ENCODE results near the gene PCDHGA9.
A peak's percentile ranks its signal among the peaks of the same experiment; 100 is the strongest.

PCDHGA9 gene

DNA sequence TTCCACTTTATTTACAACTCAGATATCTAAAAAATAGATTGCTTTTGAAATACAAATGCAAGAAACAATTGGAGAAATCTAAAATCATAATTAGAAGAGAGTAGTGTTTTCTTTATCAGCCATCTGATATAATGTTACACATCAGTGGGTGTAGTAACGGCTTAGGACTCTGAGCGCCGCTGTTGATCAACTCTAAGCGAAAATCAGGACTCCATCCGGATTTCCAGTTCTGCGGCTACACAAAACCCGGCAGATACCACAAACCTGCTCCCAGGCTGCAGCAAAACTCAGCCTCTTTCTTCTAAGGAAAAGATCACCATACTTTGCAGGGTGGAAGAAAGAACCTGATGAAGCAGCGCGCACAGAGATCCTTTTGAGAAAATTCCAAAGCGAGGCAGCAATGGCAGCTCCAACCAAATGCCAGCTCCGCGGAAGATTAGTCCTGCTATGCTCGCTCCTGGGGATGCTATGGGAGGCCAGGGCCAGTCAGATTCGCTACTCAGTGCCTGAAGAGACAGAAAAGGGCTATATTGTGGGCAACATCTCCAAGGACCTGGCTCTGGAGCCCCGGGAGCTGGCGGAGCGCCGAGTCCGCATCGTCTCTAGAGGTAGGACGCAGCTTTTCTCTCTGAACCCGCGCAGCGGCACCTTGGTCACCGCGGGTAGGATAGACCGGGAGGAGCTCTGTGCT, at the start of gene PCDHGA9:
TSS of gene PCDHGA9 (plus strand) at position 226 of the 691 bp plus-strand sequence. CDS start at position 401, 175 bp downstream.
- DNase-seq (ENCODE audit: low spot score): no peak
- Histone ChIP-seq H3K27ac (no peak within 1 kb of the TSS), H3K4me3 (peak within 1 kb of the TSS; percentile 53)
- TF ChIP-seq, protein P1, sequence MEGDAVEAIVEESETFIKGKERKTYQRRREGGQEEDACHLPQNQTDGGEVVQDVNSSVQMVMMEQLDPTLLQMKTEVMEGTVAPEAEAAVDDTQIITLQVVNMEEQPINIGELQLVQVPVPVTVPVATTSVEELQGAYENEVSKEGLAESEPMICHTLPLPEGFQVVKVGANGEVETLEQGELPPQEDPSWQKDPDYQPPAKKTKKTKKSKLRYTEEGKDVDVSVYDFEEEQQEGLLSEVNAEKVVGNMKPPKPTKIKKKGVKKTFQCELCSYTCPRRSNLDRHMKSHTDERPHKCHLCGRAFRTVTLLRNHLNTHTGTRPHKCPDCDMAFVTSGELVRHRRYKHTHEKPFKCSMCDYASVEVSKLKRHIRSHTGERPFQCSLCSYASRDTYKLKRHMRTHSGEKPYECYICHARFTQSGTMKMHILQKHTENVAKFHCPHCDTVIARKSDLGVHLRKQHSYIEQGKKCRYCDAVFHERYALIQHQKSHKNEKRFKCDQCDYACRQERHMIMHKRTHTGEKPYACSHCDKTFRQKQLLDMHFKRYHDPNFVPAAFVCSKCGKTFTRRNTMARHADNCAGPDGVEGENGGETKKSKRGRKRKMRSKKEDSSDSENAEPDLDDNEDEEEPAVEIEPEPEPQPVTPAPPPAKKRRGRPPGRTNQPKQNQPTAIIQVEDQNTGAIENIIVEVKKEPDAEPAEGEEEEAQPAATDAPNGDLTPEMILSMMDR (IDR thresholded peaks at IDR 0.05): no peak

DNA sequence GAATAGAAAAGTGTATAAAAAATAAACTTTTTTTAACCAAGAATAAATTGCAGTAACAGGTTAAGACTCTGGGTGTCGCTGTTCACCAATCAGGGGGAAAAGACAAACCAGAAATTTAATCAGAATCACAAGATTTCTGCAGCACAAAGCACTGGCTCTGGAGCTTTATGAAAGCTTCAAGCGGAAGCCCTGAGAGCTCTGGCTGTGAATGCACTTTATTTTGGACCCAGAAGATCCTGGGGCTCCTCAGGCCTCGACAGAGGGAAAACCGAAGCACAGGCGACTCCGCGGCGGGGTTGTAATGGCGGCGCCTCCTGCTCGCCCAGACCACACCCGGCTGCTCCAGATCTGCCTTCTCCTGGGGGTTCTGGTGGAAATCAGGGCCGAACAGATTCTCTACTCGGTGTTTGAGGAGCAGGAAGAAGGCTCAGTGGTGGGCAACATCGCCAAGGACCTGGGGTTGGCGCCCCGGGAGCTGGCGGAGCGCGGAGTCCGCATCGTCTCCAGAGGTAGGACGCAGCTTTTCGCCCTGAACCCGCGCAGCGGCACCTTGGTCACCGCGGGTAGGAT, 47.6 kb upstream of the PCDHGA9 start, which contains the start of gene PCDHGA4:
TSS of gene PCDHGA4 (plus strand) at position 122 of the 570 bp plus-strand sequence. CDS start at position 209, 87 bp downstream.
- H3K4me3 ChIP-seq: peak within 1 kb of the TSS; percentile 60
- TF ChIP-seq, protein P1 (IDR thresholded peaks at IDR 0.05): no peak
- DNase-seq (ENCODE audit: low spot score): no peak
- H3K27ac ChIP-seq: no peak within 1 kb of the TSS

DNA sequence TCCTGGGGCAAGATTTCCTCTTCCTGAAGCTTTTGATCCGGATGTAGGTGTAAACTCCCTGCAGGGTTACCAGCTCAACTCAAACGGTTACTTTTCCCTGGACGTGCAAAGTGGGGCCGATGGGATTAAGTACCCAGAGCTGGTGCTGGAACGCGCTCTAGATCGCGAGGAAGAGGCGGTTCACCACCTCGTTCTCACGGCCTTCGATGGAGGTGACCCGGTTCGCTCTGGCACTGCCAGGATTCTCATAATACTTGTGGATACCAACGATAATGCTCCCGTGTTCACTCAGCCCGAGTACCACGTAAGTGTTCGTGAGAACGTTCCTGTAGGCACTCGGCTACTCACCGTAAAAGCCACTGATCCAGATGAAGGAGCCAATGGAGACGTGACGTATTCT, 46.9 kb upstream of the PCDHGA9 start:
- TF ChIP-seq, protein P1 (IDR thresholded peaks at IDR 0.05): no peak
- peak overlapping the region; percentile 60 for H3K4me3 ChIP-seq
- no peak overlapping the region for H3K27ac ChIP-seq
- no peak for DNase-seq (ENCODE audit: low spot score)

DNA sequence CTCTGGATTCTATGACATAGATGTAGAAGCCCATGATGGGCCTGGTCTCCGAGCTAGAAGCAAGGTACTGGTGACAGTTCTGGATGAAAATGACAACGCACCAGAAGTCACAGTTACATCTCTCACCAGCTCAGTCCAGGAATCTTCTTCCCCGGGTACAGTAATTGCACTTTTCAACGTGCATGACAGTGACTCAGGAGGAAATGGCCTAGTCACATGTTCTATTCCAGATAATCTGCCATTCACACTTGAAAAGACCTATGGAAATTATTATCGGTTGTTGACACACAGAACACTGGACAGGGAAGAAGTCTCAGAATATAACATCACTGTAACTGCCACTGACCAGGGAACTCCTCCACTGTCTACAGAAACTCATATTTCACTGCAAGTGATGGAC, 46.4 kb upstream of the PCDHGA9 start:
- H3K4me3 ChIP-seq: no peak overlapping the region
- TF ChIP-seq, protein P1 (IDR thresholded peaks at IDR 0.05): no peak

DNA sequence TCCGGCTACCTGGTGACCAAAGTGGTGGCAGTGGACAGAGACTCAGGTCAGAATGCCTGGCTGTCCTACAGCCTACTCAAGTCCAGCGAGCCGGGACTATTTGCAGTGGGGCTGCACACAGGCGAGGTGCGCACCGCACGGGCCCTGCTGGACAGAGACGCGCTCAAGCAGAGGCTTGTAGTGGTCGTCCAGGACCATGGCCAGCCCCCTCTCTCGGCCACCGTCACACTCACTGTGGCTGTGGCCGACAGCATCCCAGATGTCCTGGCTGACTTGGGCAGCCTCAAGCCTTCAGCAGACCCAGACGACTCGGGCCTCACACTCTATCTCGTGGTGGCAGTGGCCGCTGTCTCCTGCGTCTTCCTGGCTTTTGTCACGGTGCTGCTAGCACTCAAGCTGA, 45.6 kb upstream of the PCDHGA9 start:
- H3K27ac ChIP-seq: no peak overlapping the region
- peak overlapping the region; percentile 45 for H3K4me3 ChIP-seq
- DNase-seq (ENCODE audit: low spot score): no peak
- TF ChIP-seq, protein P1 (IDR thresholded peaks at IDR 0.05): no peak

More for the DNA sequence above, 46.4 kb upstream of the PCDHGA9 start:
- H3K27ac ChIP-seq: no peak overlapping the region
- no peak for DNase-seq (ENCODE audit: low spot score)

DNA sequence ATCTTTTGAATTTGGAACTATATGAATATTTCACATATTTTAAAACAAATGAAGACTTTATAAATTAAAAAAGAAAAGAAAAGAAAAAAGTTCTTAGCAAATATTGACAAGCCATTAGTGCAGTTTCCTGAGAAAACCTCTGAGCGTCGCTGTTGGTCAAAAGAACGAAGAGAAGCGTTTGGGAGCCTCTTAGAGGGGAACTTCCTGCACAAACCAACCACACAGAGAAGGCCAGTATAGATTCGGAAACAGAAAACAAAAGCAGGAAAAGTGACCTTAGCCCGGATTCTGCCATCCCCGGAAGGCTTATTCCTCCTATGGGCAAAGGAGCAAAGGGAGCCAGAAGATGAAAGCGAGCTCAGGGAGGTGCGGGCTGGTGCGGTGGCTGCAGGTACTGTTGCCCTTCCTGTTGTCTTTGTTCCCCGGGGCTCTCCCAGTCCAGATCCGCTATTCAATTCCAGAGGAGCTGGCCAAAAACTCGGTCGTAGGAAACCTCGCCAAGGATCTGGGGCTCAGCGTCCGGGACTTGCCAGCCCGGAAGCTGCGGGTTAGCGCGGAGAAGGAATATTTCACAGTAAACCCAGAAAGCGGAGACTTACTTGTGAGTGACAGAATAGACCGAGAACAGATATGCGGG, 42.7 kb upstream of the PCDHGA9 start, which contains the start of gene PCDHGB2:
TSS of gene PCDHGB2 (plus strand) at position 205 of the 637 bp plus-strand sequence. CDS start at position 347, 142 bp downstream.
- TF ChIP-seq, protein P1 (IDR thresholded peaks at IDR 0.05): no peak
- Histone ChIP-seq H3K27ac (no peak within 1 kb of the TSS), H3K4me3 (peak within 1 kb of the TSS; percentile 49)
- DNase-seq (ENCODE audit: low spot score): no peak

Data from coronary artery (tissue), 2 donors.